ENCODE data around the gene DCC. TPM values are rescaled to one million over a fixed set of nuclear protein-coding genes. Genes with fewer than 3 reads are reported as not detected.
A peak's percentile ranks its signal among the peaks of the same experiment; 100 is the strongest.

DCC gene
- total RNA-seq, 1 donor from 2014 or later, result 7.5 TPM

DNA sequence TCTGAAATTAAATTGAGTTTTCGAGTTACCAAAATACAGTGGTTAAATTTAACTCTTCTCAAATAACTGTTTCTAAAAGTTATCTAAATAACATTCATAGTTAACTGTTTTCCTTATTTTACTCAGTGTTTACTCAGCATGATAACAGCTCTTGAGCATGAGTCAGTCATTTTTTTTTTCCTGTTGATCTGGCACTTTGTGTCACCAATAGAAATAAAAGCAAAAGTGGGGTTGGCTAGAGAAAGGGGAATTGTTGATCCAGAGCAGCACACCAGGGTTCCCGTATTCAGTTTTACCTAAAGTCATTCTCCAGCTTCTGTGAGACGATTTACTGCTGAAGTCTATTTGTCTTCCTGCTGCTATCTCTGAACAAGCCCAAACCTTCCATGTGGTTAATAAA is 851.6 kb downstream of the DCC start:
- no peak for DNase-seq (ENCODE audit: low spot score)

DNA sequence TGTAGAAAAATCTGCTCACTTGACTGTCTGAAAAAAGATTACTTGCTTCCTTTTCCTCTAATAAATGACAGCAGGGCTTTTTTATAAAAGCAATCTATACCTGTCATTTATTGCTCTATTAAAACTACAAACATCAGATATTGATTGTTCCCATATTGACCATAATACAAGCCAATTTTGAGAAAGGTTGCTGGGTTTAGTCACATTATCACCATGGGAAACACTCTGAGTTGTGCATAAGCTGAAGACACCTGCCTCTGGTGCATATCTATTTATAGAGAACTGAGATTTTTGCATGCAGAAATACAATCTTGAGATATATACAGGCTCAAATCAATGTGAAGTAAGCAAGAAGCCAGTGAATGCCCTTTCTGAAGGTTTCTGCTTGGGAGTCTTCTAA is 853.9 kb downstream of the DCC start:
- DNase-seq (ENCODE audit: low spot score), result no peak

DNA sequence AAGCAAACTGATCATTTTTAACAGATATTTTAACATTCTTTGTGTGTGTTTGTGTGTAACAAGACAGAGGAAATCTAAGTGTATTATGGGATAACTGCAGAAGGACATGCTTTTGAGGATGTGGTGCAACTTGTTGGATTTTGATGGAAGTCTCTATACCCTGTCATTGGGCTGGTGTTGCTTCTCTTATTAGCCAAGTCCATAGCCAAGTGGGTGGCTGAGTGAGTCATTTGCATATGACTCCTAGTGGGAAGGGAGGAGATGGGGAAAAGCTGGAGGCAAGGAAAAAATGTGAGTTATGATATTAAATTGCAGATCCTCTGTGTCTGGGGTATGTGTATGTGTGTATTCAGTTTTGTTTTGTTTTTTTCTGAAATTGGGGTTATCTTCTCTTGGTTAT is 879.9 kb downstream of the DCC start:
- DNase-seq (ENCODE audit: low spot score), result no peak

DNA sequence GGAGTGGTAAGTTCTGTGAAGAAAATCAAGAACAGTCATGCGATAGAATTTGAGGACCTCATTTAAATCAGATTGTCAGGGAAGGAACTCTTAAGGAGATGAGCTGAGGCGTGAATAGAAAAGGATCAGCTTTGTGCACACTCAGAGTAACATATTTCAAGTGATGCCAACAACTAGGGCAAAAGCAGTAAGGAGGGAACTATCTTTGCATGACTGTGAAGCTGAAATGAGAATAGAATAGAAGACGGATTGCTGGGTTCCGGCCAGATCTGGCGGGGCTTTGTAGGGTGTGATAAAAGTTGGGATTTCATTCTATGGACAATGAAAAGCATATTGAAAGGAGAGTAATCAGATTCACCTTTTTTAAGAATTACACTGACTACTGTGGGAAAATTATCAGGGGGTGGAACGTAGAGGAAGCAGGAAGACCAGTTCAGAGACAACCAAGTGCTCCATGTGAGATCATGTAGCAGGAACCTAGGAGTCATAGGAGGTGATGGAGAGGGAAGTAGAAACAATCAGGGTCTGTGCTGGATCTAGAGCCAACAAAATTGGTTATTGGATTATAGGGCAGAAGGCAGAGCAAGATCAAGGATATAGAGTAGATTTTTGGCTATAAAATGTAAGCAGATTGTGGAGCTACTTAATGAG is 884.3 kb downstream of the DCC start:
- no peak for DNase-seq (ENCODE audit: low spot score)

DNA sequence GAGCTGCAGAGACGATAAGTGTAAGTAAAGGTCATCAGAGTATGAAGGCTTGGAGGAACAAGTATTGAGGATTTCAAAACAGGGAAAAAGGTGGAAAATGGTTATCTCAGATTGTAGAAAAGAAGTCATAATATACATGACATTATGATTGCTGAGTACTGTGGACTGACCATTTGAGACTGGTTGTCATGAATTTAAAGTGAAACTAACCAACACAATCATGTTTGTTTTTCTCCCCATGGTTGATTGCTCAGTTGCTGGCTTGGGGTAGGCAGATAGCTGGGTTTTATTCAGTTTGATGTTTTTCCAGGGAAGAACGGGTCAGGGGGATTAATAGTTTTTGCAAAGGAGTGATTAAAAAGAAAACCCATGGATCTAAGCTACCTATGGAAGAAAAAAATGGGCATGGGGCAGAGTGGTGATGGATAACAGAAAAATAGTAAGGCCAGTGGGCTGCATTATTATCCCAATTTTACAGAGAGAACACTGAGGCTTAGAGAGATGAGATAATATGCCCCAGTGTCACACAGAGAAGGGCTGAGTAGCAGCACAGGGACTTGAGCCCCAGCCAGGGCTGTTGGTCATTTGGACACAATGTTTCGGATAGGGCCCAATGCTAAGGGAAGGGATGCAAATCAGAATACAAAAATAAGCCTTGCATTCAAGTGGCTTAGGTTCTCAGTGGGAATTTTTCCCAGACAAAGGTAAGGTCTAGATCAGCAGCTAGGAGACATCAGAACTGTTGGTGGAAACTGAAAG is 885.7 kb downstream of the DCC start:
- no peak for DNase-seq (ENCODE audit: low spot score)

DNA sequence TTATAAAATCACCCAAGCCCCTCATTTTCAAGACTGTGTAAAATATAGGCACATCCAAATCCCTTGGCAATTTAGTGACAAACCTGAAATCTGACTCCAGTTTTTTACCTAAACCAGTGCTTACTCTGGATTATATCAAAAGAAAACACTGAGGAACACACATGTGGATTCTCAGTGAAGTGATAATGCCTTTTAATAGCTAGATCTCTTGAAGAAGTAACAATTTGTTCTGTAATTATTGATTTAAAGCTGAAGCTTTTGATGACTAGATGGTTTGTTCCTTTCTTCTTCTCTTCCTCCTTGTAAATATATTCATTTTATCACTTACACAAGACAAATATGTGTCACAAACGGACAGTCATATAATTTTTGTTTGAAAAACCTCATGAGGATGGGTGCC is 894.6 kb downstream of the DCC start:
- DNase-seq (ENCODE audit: low spot score), result no peak

DNA sequence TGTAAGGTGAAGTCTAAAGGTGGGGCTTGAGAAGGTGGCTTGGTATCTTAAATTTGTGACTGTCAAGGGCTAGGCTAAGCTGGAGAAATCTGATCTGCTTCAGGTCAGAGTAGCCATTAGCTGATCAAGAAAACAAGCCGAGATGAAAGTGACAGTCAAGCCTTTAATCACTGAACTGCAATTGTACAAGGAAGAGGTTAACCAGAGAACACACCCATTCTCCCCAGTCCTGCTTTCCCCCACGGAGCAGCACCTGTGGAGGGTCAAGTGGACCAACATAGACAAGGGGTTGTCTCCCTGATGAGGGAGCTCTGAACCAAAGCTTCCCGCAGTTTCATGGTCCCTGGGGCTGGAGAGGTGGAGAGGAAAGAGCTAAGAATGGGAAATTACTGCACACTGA is 901.2 kb downstream of the DCC start:
- DNase-seq (ENCODE audit: low spot score), result no peak

DNA sequence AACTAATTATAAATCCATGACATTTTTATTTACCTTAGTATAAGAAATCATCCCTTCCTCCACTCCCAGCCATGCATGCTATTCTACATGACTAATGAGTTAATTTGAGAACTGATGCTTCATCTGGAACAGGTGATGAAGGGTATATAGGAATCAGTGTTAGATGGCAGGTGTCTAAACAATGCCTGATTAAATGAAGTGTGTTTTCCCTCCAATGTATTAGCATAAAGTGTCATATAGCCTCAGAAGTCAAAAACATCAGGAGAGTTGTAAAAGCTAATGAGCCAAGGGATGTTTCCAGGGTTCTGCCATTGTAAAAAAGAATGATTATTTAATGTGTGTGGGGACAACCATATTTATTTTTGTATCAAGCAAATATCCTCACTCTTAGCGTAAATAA is 913.8 kb downstream of the DCC start:
- no peak for DNase-seq (ENCODE audit: low spot score)

DNA sequence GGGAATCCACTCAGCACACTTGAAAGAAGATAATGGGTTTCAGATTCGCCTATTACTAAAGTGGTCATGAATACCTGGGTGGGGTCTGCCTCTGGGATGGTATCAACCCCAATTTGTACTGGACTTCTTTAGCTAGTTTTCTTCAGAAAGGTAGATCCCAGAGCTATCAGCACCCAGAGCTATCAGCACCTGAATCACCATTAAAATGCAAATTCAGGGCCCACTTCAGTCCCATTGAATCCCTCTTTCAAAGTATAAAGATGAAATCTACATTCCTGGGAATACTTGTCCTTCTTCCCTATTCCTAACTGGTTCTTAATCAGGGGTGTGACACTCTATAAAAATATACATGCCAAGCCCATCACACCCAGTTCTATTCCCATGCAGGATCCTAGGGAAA is 914.3 kb downstream of the DCC start:
- no peak for DNase-seq (ENCODE audit: low spot score)

DNA sequence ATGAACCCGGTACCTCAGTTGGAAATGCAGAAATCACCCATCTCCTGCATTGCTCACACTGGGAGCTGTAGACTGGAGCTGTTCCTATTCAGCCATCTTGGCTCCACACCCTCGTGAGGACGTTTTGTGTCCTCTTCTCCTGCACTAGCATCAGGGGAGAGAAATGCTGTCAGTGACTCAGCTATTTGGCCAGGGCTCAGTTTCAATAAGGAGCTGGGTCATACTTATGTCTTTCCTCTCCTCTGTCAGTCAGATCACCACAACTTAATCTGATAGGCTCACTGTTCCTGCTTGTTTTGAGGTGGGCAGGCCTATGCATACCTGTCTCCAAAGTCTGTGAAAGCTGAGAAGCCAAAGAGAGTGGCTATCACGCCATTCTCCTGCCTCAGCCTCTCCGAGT is 921.2 kb downstream of the DCC start:
- DNase-seq (ENCODE audit: low spot score), result no peak

DNA sequence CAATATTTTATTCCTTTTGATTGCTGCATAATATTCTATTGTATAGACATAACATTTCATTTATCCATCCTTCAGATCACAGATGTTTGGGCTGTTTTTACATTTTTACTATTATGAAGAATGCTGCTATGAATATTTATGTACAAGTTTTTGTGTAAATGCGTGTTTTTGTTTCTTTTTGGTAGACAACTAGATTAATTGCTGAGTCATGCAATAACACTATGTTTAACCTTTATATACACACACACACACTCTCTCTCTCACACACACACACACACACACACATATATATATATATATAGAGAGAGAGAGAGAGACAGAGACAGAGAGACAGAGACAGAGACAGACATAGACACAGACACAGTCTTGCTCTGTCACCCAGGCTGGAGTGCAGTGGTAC is 926.9 kb downstream of the DCC start:
- DNase-seq (ENCODE audit: low spot score), result no peak

DNA sequence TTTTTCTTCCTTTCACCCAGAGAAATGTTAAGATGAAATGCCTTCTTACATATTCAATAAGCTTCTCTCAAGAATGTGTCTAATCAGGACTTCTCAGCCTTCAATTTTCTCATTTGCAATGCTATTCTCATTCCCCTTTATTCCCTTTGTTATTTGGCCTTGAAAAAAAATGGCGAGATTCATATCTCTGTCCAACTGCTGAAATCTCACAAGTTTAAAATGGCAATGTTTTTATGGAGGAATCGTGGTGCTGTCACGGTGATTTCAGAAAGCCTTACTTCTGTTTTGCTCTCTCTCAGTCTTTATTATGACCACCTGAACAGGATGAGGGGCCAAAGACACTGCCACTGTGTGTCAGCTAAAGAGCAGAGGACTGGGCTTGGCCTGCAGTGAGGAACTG is 928.5 kb downstream of the DCC start:
- no peak for DNase-seq (ENCODE audit: low spot score)

DNA sequence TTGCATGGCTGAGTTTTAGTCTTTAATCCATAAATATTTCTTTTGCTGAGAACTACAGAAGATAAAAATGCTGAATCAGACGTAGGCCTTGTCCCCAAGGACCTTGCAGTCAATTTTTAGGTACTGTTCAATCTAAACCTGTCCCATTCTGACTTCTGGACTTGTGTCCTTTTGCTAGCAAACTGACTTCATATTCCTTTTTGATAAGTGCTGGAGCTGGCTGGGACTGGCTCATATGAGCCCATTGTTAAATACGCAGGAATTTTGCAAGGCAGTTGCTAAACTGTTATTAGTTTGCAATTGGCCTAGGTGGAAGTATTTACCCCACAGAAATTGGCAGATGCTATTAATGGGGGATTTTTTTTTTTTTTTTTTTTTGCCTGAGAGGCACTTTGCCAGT is 941.4 kb downstream of the DCC start:
- no peak for DNase-seq (ENCODE audit: low spot score)

DNA sequence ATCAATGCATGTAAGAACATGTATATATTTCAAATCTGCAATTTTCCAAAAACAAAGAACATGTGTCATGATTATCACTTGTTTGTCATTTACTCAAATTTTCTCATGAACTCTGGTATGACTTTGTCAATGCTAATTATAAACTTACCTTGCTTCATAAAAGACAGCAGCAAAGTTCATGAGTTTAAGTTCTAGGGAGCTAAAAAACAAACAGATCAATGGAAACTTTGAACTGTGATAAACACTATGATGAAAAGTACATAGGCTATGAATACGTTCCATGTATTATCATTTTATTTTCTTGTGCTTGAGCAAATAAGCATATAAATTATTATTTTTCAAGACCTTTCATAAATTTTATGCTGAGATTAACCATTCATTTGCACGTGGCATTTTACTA is 943.7 kb downstream of the DCC start:
- DNase-seq (ENCODE audit: low spot score), result no peak

DNA sequence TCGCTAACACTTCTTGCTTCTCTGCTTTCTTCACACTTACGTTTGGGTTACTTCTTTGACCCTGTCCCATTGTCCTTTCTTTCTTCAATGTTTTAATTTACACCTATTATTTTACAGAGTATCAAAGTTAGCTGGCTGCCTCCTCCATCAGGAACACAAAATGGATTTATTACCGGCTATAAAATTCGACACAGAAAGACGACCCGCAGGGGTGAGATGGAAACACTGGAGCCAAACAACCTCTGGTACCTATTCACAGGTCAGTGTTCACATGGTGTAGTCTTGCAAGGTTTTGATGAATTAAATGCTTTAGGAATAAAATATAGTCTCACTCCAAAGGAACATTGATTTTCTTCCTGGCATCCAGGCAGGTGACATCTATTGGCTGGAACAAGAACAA is 965.5 kb downstream of the DCC start:
- no peak for DNase-seq (ENCODE audit: low spot score)

DNA sequence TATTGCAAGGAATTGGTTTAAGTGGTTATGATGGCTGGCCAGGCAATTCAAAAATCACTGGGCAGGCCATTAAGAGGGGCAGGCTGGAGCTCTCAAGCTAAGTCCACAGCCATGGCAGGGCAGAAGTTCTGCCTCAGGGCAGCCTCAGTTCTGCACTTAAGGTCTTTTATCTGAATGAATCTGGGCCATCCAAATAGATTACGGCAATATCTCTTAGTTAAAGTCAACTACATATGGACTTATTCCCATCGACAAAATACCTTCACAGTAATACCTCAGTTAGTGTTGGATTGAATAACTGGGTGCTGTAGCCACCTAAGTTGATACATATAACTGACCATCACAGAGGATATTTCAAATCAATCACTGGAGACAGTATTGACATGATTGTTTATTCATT is 979.6 kb downstream of the DCC start:
- no peak for DNase-seq (ENCODE audit: low spot score)

DNA sequence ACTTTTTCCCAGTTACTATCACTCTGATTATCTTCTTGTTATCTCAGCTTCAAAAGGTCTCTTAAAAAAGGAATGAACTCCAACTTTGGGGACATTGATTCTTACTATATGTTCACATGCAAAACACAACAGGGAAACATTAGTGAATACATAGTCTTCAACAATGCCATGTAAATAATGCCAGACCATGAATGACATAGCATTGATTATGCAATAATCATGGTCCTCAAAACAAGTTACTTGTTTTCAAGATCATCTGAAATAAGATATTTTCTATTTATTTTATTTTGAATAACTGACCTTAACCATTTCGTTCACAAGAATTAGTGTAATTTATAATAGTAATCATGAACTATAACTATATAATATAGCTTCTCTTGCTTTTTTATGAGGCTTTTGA is 982.2 kb downstream of the DCC start:
- no peak for DNase-seq (ENCODE audit: low spot score)

DNA sequence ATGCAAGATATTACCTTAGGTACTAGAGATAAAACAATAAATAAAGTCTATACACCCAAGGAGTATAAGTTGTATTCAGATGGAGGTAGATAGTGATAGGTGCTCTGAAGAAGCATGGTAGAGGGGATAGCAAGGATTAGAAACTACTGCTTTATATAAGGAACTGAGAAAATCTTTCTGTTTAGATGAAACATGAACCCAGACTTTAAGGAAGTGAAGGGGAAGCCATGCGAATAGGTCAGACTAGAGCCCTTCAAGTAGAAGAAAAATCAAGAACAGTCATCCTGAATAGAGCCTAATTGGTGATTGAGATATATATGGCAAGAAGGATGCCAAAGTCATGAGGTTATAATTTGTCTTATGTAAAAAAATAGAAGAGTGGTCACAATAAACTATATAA is 984.4 kb downstream of the DCC start:
- no peak for DNase-seq (ENCODE audit: low spot score)

DNA sequence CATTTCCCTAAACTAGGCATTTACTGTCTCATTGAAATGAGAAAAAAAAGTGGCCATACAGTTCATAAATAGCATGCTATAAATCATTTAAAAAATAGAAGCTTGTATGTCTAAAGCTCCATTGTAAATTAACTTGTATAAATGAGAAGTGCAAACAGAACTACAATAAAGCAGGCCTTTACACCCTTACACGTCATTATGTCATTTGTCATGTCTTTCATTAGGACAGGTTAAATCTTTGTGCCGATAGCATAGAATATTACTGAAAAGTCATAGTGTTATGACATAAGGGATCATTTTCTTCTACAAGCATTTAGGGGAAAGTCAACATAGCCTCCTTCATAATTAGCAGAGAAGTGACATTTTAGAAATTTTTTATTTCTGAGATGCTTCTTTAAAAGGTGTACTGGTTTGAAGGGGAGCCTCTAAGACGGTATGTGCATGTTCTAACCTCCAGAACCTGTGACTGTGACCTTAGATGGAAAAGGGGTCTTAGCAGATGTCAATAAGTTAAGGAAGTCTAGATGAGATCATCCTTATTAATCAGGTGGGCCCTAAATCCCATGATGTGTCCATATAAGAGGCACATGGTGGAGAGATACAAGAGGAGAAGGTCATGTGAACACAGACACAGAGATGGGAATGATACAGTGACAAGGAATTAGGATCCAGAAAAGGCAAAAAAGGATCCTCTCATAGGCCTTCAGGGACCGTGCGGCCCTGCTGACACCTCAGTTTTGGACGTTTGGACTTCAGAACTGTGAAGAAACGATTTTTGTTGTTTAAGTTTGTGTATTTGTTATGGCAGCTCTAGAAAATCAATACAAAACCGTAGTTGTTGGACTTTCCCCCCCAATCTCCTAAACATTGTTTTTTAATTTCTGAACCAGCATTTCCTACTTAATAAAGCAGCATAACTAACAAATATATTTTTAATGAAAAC is 1020.8 kb downstream of the DCC start:
- DNase-seq (ENCODE audit: low spot score), result no peak

DNA sequence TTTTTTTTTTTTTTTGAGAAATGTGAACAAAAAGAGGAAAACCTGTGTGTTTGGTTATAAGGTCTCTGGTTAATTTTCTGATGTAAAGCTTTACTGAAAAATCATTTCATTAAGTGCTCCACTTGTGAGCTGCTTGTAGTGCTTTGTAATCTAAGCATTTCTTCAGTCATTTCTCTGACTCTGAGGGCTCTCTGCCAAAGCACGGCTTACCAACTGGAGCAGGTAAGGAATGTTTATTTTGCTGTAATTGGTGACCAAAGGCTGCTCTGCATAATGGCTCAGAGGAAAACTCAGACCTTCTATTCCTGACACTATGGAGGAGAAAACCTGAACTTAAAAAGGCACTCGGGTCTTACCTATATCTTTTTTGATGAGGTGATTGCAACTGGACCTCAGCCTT is 1035.6 kb downstream of the DCC start:
- DNase-seq (ENCODE audit: low spot score), result no peak

DNA sequence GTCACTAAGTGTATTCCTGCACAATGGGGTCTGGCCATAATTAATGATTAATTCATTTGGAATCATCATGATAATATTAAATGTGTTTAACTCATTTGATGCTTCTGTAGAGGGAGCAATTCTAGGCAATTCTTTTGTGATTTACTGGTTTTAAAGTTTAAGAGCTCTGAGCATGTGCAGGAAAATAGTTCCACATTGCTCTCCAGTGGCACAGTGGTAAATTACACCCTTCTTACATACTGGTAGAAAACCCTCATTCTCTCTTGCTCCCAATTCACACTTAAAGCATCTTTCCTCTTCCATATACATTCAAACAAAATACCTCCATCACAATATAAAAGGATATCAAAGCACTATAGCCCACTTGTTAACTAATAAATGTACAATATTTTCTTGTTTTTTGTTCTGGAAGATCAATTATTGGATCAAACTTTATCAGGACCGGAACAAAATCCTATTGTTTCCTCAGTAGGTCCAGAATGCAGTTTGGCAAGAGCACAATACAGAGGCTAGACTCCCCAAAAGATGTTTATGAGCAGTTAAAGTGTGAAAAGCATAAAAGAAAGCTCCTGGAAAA is 1040.2 kb downstream of the DCC start:
- DNase-seq (ENCODE audit: low spot score), result peak; percentile 40

DNA sequence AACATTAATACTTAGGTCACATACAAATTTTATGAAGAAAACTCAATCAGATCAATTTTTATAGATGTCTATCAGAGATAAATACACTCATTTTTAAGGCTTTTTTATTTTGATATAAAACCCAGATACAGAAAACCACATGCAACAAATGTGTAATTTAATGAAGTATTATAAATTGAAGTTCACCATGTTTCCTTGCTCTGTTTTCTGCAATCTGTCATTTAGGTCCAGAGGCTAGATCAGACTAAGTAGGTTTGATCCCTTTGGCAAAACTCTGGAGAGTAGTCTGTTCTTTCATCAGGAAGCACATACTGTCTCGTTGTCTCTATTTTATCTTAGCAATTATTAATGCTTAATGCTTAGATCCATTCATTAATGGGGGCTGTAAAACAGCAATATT is 1042.9 kb downstream of the DCC start:
- peak; percentile 36 for DNase-seq (ENCODE audit: low spot score)
